ENCODE results near the gene ERN2. TPM values are rescaled to one million over a fixed set of nuclear protein-coding genes. Genes with fewer than 3 reads are reported as not detected.

ERN2 gene
- total and polyA plus RNA-seq, 2 of the 4 experiments (the other 2 are of a cell fraction): 0.39 to 0.54 TPM

- no TSS peak for BruUV-seq (replicated peaks)
- Histone ChIP-seq H3K27me3 (ENCODE audit: control insufficient read depth, insufficient read depth, low read length) (no peaks in the 10 kb centered on the region), H3K4ac (ENCODE audit: low read depth, low read length) (no peak overlapping the region), H3K9me3 (ENCODE audit: control insufficient read depth, insufficient read depth, low read length) (no peaks in the 10 kb centered on the region), H3K18ac (ENCODE audit: low read depth, low read length) (no peak overlapping the region), H3K27ac (ENCODE audit: insufficient read depth, low read length) (no peak overlapping the region), H3K9me1 (ENCODE audit: insufficient read depth, low read length) (peaks cover 4% of the 10 kb centered on the region; the same call in 1 of the 2 replicates), H3K36me3 (ENCODE audit: control insufficient read depth, insufficient read depth, low read length) (peaks cover 40% of the 10 kb centered on the region), H2AK9ac (replicated peaks; ENCODE audit: low read depth, low read length, poor library complexity) (no peak overlapping the region), H4K5ac (ENCODE audit: low read depth, low read length) (no peak overlapping the region), H3K56ac (ENCODE audit: extremely low read depth, insufficient read depth, low read length) (no peak overlapping the region), H2BK20ac (ENCODE audit: low read depth, low read length) (no peak overlapping the region), H3K23ac (ENCODE audit: low read depth, low read length) (no peak overlapping the region), H3K4me1 (ENCODE audit: control insufficient read depth, insufficient read depth, low read length) (peaks cover 9% of the 10 kb centered on the region), H3K14ac (replicated peaks; ENCODE audit: low read depth, low read length) (no peak overlapping the region), H4K8ac (ENCODE audit: low read depth in 2 of 2, low read length in 2 of 2) (no peak overlapping the region), H3K4me2 (ENCODE audit: low read depth, low read length) (no peak overlapping the region), H2AK5ac (ENCODE audit: low read depth, low read length) (no peak overlapping the region), H3K9ac (ENCODE audit: low read depth, low read length) (no peak overlapping the region), H4K91ac (ENCODE audit: insufficient read depth, low read depth, low read length) (no peak overlapping the region), H2AFZ (replicated peaks; ENCODE audit: low read length, poor library complexity) (no peak overlapping the region), H3K4me3 (ENCODE audit: insufficient read depth, low read depth, low read length) (no peak overlapping the region), H2BK5ac (ENCODE audit: low read depth, low read length, poor library complexity, severe bottlenecking) (no peak overlapping the region), H2BK15ac (ENCODE audit: low read depth, low read length) (no peak overlapping the region), H3K79me1 (ENCODE audit: low read depth in 1 of 2, low read length in 2 of 2) (peaks cover 9 to 17% of the 10 kb centered on the region in 2 experiments; a peak in 3 of 4 replicates), H4K20me1 (ENCODE audit: insufficient read depth, low read length) (no peaks in the 10 kb centered on the region), H2BK120ac (ENCODE audit: low read depth, low read length) (no peak overlapping the region)
- DNase-seq (no peak), ATAC-seq (ENCODE audit: low read depth) (peak; percentile 10)
- ChIA-PET POLR2A (ENCODE audit: unreplicated experiment) (no interaction called here), CTCF (interaction anchor here (1.1 kb wide), 1 partner anchor 8 kb away, joined by 3 read pairs; no protein-coding TSS in a partner anchor)
- in situ Hi-C loops (cut with MboI; ENCODE audit: low sequenced_read_pairs) (loop anchor here (25.0 kb wide), 1 partner anchor 821 kb away; no protein-coding TSS in a partner anchor), intact Hi-C loops (cut with micrococcal nuclease) (no loop called here), dilution Hi-C loops (cut with HindIII; ENCODE audit: low sequenced_read_pairs, unreplicated experiment) (no loop called here)
- WGBS, 2 experiments (ENCODE audit: extremely low coverage in 2 of 2, insufficient read length in 1 of 2): no CpG with 5 or more reads among the region's 10 CpGs
- TF ChIP-seq CEBPB (IDR thresholded peaks at IDR 0.05; ENCODE audit: low read depth, low read length): 0 out of 2 replicates have a peak, but pooled peaks have one; percentile 19
- TF ChIP-seq MAFK (IDR thresholded peaks at IDR 0.05; ENCODE audit: low read depth, low read length): 0 out of 2 replicates have a peak, but pooled peaks have one; percentile 2
- no peak for TF ChIP-seq CHD1 (IDR thresholded peaks at IDR 0.05; ENCODE audit: low read depth, low read length)
These were observed 21.4 kb downstream of the ERN2 start for GRCh38 chr16:23691483-23692189.
